Pancreas (tissue), 10 donors: ENCODE results near the gene IKBKG. TPM values are rescaled to one million over a fixed set of nuclear protein-coding genes. Genes with fewer than 3 reads are reported as not detected.

Experiments
- ATAC-seq, 4 donors: fragments of 200-7000 bp; cut with Tn5 transposase; one replicate each; pipeline versions ENCODE4 v1.8.0 to v1.9.1; 2020; ENCODE audit warnings: mild to moderate bottlenecking in 4 of 4, moderate library complexity in 4 of 4
- DNase-seq, 6 donors: peaks; one replicate each; pipeline ENCODE4 v3.0.0-alpha.2; 2020
- FAIRE-seq: peaks from 2 replicates; lab custom pipeline; 2012; peaks lifted over from hg19 to GRCh38; lab: Jason Lieb, UNC
- H3K27ac ChIP-seq, 4 donors: fragments of 200-600 bp; sonication (generic); 1 replicate in 3 of 4; 2 replicates in 1 of 4; pipeline versions ENCODE4 v1.5.0 to v1.8.0; 2020
- H3K27me3 ChIP-seq, 4 donors: fragments of 200-600 bp; one replicate each; pipeline ENCODE4 v1.8.0; 2021
- H3K36me3 ChIP-seq, 3 donors: fragments of 200-600 bp; sonication (generic) in 1 of 3; one replicate each; pipeline versions ENCODE4 v1.5.0 to v1.8.0; 2020 to 2021
- H3K4me1 ChIP-seq, 3 donors: fragments of 200-600 bp; one replicate each; pipeline ENCODE4 v1.8.0; 2021
- H3K4me3 ChIP-seq, 4 donors: fragments of 200-600 bp; sonication (generic) in 2 of 4; one replicate each; pipeline versions ENCODE4 v1.5.0 to v1.8.0; 2020 to 2021
- H3K9me3 ChIP-seq, 4 donors: fragments of 200-600 bp; one replicate each; pipeline ENCODE4 v1.8.0; 2021
- CTCF ChIP-seq, 4 donors: fragments of 200-600 bp; sonication (generic) in 3 of 4; IDR thresholded peaks; one replicate each; pipeline versions ENCODE4 v1.5.0 to v1.8.0; 2021; ENCODE audit warnings: antibody characterized with exemption in 4 of 4
- WGBS, 2 donors: extraction: QIAGEN DNeasy Blood & Tissue Kit; methylation state at CpG; one replicate each; pipeline ENCODE4 v1.1.7; 2013; 5-methylcytosine and 5-hydroxymethylcytosine counted together
- intact Hi-C, 3 donors: fragments of 100-400 bp; cut with DNase I; formaldehyde crosslinking; loops; one replicate each; pipeline versions ENCODE4 v1.11.1 to v1.14.2; 2022
- polyA plus RNA-seq, 2 donors: library from polyadenylated mRNA; stranded (reverse); fragments of 200-250 nt; gene quantifications; one replicate each; pipeline ENCODE4 v1.2.3, GENCODE V29; 2013
- total RNA-seq, 6 donors: library from RNA; stranded (reverse); fragmentation: NEBNext Ultra II Directional in 4 of 6; extraction: Animal tissue kit (Norgen Biotek cat#: 25700) in 4 of 6; gene quantifications; one replicate each; pipeline versions ENCODE4 v1.2.1 to v1.2.4, GENCODE V29; 2021 to 2023
- donor health status: healthy with polysubstance abuse.
- donor health status: DM: no; HTN: no; CAD: no; lungs with moderate emphysema.
- donor health status: DM: no; HTN: no; CAD: no.
- donor health status: control.
- donor health status: control.
- donor health status: Bipolar disorder and iron deficiency.
- donor health status: DM: yes; HTN: yes; CAD: no.
- donor health status: DM: no; HTN: no; CAD: no.
- donor health status: DM: no; HTN: no; CAD: no.
- donor health status: DM: yes; HTN: yes; CAD: no.

The IKBKG gene
- total and polyA plus RNA-seq, 8 donors = 6.3 to 29.7 (median 10.2) TPM

GRCh38 chrX:154593201-154593600 is 45.8 kb downstream of the IKBKG start:
- no peak overlapping the region for H3K4me3 ChIP-seq
- no peak overlapping the region for H3K27ac ChIP-seq
- H3K27me3 ChIP-seq = peaks cover 0 to 4% (median 0%) of the 10 kb centered on the region in 4 donors
- DNase-seq = no peak
- no peaks in the 10 kb centered on the region for H3K4me1 ChIP-seq
- H3K9me3 ChIP-seq = no peaks in the 10 kb centered on the region
- WGBS, 2 donors = 72 to 82% methylated on average over 5 of the region's 5 CpGs
- no peaks in the 10 kb centered on the region for H3K36me3 ChIP-seq
- intact Hi-C loops = no loop called here
- ATAC-seq = no peak
- FAIRE-seq = no peak
- TF ChIP-seq CTCF (IDR thresholded peaks at IDR 0.05) = no peak

- H3K9me3 ChIP-seq = no peaks in the 10 kb centered on the region
- FAIRE-seq = no peak
Observed at GRCh38 chrX:154594491-154594890, 47.1 kb downstream of the IKBKG start.

GRCh38 chrX:154595559-154596249 is 48.3 kb downstream of the IKBKG start:
- no peak overlapping the region for H3K27ac ChIP-seq
- intact Hi-C loops = no loop called here
- H3K27me3 ChIP-seq = peaks cover 0 to 4% (median 0%) of the 10 kb centered on the region in 4 donors
- DNase-seq (no peak), FAIRE-seq (no peak), ATAC-seq (no peak)
- TF ChIP-seq CTCF (IDR thresholded peaks at IDR 0.05) = no peak
- 37 to 44% methylated on average over 2 of the region's 2 CpGs for WGBS, 2 donors
- H3K36me3 ChIP-seq = no peaks in the 10 kb centered on the region
- no peaks in the 10 kb centered on the region for H3K9me3 ChIP-seq
- no peak overlapping the region for H3K4me3 ChIP-seq
- H3K4me1 ChIP-seq = no peaks in the 10 kb centered on the region

More at GRCh38 chrX:154594491-154594890, 47.1 kb downstream of the IKBKG start:
- no peak overlapping the region for H3K4me3 ChIP-seq
- H3K36me3 ChIP-seq = no peaks in the 10 kb centered on the region
- ATAC-seq = no peak
- intact Hi-C loops = no loop called here
- H3K27me3 ChIP-seq = peaks cover 0 to 4% (median 0%) of the 10 kb centered on the region in 4 donors
- DNase-seq = no peak
- H3K4me1 ChIP-seq = no peaks in the 10 kb centered on the region
- WGBS, 2 donors = 65 to 71% methylated on average over 4 of the region's 4 CpGs
- TF ChIP-seq CTCF (IDR thresholded peaks at IDR 0.05) = no peak
- H3K27ac ChIP-seq = no peak overlapping the region

- Histone ChIP-seq H3K36me3 (no peaks in the 10 kb centered on the region), H3K9me3 (no peaks in the 10 kb centered on the region), H3K4me3 (no peak overlapping the region), H3K27ac (no peak overlapping the region), H3K27me3 (peaks cover 0 to 4% (median 0%) of the 10 kb centered on the region in 4 donors), H3K4me1 (no peaks in the 10 kb centered on the region)
- peak in 3 of 6 donors; percentile 23 to 35 (median 30) for DNase-seq
- no peak for TF ChIP-seq CTCF (IDR thresholded peaks at IDR 0.05)
- peak; percentile 15 to 66 (median 44) for ATAC-seq
- intact Hi-C loops = no loop called here
- WGBS, 2 donors = 4 to 6% methylated on average over 3 of the region's 3 CpGs
- FAIRE-seq = no peak
Observed at GRCh38 chrX:154596290-154596929, 49.0 kb downstream of the IKBKG start.

GRCh38 chrX:154597221-154597620 is 49.8 kb downstream of the IKBKG start:
- DNase-seq (no peak), FAIRE-seq (no peak), ATAC-seq (no peak)
- intact Hi-C loops = no loop called here
- Histone ChIP-seq H3K4me3 (no peak overlapping the region), H3K36me3 (no peaks in the 10 kb centered on the region), H3K9me3 (no peaks in the 10 kb centered on the region), H3K4me1 (no peaks in the 10 kb centered on the region), H3K27me3 (peaks cover 0 to 4% (median 0%) of the 10 kb centered on the region in 4 donors), H3K27ac (no peak overlapping the region)
- 80% methylated on average over 12 of the region's 12 CpGs for WGBS, 2 donors
- no peak for TF ChIP-seq CTCF (IDR thresholded peaks at IDR 0.05)
